Measurements from ENCODE around the gene CBX8. TPM values are rescaled to one million over a fixed set of nuclear protein-coding genes. Genes with fewer than 3 reads are reported as not detected.
A peak's percentile ranks its signal among the peaks of the same experiment; 100 is the strongest.

The CBX8 gene
- total and polyA plus RNA-seq, 2 of the 13 experiments (the other 11 are each of a cell fraction or from before 2014, with no cell fraction given): 0.34 to 12.6 TPM

DNA sequence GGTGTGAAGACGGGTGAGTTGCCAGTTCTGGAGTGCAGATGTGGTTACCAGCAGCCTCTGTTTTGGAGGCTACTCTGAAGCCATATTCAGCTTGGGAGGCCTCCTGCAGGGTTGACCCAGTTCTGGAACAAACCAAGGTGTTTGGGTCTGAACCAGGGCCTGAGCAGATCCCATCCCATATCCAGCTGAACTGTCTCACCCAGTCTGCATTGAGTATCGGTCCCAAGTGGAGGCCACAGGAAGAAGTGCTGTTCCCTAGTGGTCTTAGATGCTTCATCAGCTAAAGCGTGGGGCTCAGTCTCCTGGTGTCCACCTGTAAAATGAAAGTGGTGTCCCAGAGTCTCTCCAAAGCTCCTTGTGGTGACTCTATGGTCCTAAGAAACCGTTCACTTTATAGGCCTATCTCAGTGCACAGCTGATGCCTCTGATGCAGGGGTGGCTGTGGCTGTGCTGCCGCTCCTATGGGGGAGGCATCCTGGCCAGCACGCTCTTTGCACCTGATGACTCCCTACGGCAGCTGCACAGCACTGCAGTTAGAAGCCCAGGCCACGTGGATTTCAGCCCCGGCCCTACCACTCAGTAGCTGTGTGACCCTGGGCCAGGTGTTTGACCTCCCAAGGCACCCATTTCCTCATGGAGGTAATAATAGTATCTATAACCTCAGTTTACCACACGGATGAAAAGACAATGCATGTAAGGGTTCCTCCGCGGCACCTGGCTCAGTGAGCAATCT is 21.3 kb upstream of the CBX8 start (continued):
- TF ChIP-seq POGZ (CRISPR knock-in tag; IDR thresholded peaks at IDR 0.05) (no peak), AGO2 (optimal IDR thresholded peaks at IDR 0.05; ENCODE audit: low read depth, low read length) (no peak), HNRNPUL1 (IDR thresholded peaks at IDR 0.05; ENCODE audit: low read depth, low read length) (no peak), ATF6 (CRISPR knock-in tag; conservative IDR thresholded peaks at IDR 0.05) (no peak), TBL1XR1 (IDR thresholded peaks at IDR 0.05; ENCODE audit: borderline replicate concordance, low read length, partially characterized antibody) (no peak), BRD4 (CRISPR knock-in tag; IDR thresholded peaks at IDR 0.05) (no peak), TOE1 (CRISPR knock-in tag; IDR thresholded peaks at IDR 0.05) (no peak), ZNF501 (CRISPR knock-in tag; IDR thresholded peaks at IDR 0.05) (peak; percentile 45; the same call in 1 of the 2 replicates), ZNF354B (CRISPR knock-in tag; IDR thresholded peaks at IDR 0.05) (no peak), NFIC (IDR thresholded peaks at IDR 0.05; ENCODE audit: low read length) (no peak), IRX3 (CRISPR knock-in tag; IDR thresholded peaks at IDR 0.05; ENCODE audit: borderline replicate concordance, low read depth) (no peak), ZNF781 (CRISPR knock-in tag; IDR thresholded peaks at IDR 0.05; ENCODE audit: borderline replicate concordance, not compliant biosample characterization) (peak; percentile 64)
- TF ChIP-seq, protein P1, sequence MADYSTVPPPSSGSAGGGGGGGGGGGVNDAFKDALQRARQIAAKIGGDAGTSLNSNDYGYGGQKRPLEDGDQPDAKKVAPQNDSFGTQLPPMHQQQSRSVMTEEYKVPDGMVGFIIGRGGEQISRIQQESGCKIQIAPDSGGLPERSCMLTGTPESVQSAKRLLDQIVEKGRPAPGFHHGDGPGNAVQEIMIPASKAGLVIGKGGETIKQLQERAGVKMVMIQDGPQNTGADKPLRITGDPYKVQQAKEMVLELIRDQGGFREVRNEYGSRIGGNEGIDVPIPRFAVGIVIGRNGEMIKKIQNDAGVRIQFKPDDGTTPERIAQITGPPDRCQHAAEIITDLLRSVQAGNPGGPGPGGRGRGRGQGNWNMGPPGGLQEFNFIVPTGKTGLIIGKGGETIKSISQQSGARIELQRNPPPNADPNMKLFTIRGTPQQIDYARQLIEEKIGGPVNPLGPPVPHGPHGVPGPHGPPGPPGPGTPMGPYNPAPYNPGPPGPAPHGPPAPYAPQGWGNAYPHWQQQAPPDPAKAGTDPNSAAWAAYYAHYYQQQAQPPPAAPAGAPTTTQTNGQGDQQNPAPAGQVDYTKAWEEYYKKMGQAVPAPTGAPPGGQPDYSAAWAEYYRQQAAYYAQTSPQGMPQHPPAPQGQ (CRISPR knock-in tag; IDR thresholded peaks at IDR 0.05; ENCODE audit: borderline replicate concordance): no peak
- TF ChIP-seq, protein P2, sequence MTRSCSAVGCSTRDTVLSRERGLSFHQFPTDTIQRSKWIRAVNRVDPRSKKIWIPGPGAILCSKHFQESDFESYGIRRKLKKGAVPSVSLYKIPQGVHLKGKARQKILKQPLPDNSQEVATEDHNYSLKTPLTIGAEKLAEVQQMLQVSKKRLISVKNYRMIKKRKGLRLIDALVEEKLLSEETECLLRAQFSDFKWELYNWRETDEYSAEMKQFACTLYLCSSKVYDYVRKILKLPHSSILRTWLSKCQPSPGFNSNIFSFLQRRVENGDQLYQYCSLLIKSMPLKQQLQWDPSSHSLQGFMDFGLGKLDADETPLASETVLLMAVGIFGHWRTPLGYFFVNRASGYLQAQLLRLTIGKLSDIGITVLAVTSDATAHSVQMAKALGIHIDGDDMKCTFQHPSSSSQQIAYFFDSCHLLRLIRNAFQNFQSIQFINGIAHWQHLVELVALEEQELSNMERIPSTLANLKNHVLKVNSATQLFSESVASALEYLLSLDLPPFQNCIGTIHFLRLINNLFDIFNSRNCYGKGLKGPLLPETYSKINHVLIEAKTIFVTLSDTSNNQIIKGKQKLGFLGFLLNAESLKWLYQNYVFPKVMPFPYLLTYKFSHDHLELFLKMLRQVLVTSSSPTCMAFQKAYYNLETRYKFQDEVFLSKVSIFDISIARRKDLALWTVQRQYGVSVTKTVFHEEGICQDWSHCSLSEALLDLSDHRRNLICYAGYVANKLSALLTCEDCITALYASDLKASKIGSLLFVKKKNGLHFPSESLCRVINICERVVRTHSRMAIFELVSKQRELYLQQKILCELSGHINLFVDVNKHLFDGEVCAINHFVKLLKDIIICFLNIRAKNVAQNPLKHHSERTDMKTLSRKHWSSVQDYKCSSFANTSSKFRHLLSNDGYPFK (CRISPR knock-in tag; IDR thresholded peaks at IDR 0.05; ENCODE audit: borderline replicate concordance): no peak; the same call in 1 of the 2 replicates
- TF ChIP-seq, protein P3, sequence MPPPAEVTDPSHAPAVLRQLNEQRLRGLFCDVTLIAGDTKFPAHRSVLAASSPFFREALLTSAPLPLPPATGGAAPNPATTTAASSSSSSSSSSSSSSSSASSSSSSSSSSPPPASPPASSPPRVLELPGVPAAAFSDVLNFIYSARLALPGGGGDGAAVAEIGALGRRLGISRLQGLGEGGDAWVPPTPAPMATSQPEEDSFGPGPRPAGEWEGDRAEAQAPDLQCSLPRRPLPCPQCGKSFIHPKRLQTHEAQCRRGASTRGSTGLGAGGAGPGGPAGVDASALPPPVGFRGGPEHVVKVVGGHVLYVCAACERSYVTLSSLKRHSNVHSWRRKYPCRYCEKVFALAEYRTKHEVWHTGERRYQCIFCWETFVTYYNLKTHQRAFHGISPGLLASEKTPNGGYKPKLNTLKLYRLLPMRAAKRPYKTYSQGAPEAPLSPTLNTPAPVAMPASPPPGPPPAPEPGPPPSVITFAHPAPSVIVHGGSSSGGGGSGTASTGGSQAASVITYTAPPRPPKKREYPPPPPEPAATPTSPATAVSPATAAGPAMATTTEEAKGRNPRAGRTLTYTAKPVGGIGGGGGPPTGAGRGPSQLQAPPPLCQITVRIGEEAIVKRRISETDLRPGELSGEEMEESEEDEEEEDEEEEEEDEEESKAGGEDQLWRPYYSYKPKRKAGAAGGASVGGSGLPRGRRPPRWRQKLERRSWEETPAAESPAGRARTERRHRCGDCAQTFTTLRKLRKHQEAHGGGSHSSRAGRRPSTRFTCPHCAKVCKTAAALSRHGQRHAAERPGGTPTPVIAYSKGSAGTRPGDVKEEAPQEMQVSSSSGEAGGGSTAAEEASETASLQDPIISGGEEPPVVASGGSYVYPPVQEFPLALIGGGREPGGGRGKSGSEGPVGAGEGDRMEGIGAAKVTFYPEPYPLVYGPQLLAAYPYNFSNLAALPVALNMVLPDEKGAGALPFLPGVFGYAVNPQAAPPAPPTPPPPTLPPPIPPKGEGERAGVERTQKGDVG (CRISPR knock-in tag; IDR thresholded peaks at IDR 0.05; ENCODE audit: borderline replicate concordance): peak; percentile 31; the same call in 1 of the 2 replicates
- TF ChIP-seq, protein P4, sequence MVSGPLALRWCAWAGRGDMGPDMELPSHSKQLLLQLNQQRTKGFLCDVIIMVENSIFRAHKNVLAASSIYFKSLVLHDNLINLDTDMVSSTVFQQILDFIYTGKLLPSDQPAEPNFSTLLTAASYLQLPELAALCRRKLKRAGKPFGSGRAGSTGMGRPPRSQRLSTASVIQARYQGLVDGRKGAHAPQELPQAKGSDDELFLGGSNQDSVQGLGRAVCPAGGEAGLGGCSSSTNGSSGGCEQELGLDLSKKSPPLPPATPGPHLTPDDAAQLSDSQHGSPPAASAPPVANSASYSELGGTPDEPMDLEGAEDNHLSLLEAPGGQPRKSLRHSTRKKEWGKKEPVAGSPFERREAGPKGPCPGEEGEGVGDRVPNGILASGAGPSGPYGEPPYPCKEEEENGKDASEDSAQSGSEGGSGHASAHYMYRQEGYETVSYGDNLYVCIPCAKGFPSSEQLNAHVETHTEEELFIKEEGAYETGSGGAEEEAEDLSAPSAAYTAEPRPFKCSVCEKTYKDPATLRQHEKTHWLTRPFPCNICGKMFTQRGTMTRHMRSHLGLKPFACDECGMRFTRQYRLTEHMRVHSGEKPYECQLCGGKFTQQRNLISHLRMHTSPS (CRISPR knock-in tag; IDR thresholded peaks at IDR 0.05; ENCODE audit: low read depth): peak; percentile 1; the same call in 1 of the 2 replicates

Measured in HepG2 (cell line).